ENCODE results near the gene CTPS1. TPM values are rescaled to one million over a fixed set of nuclear protein-coding genes. Genes with fewer than 3 reads are reported as not detected.
A peak's percentile ranks its signal among the peaks of the same experiment; 100 is the strongest.

CTPS1 gene
- total RNA-seq, 1 donor from 2014 or later = 31.2 TPM

DNA sequence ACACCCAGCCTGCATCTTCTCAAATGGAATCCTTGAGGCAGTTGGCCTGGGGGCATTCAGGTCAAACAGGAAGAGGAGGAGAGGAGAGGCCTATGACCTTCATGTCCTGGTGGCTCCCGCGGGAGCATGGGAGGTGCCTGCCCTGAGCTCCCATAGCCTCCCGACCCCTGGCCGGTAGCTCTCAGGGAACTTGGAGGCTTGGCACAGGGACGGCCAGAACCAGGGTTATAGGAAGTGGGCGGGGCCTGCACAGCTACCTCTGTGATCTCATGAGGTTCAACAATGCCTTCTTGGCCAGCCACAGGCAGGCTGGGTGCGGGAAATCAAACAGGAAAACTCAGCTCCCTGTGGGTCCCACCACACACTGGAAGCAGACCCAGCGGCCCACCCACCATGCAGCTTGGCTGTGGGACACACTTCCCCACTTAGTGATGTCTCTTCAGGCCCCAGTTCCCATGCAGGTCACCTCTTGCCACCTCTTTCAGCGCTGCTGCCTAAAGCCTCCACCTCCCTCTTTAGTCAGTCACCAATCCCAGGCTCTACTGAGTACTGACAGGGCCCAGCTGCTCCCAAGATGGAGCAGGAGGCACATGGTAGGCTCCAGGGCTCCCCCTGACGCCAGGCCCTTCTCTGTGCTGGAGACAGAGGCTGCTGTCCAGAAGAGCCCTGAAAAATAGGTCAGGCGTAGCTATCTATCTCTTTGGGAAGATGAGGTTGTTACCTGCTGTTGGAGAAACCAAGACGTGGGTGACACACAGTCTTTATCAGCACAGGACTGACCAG, 42.2 kb downstream of the CTPS1 start, which contains the start of gene SLFNL1:
Gene SLFNL1 (minus strand): TSS at position 200 of the 783 bp plus-strand sequence. CDS start 1,065 bp downstream, outside the sequence.
- Histone ChIP-seq H3K27me3 (no peaks in the 10 kb centered on the region), H3K4me3 (no peak within 1 kb of the TSS), H3K4me1 (no peaks in the 10 kb centered on the region), H3K36me3 (no peaks in the 10 kb centered on the region), H3K9me3 (no peaks in the 10 kb centered on the region), H3K27ac (no peak within 1 kb of the TSS)
- intact Hi-C loops (cut with DNase I) = no loop called here
- no peak for DNase-seq (ENCODE audit: extremely low spot score in 2 of 2)
- no peak for TF ChIP-seq POLR2AphosphoS5 (IDR thresholded peaks at IDR 0.05; ENCODE audit: insufficient read depth in 1 of 2, low read depth in 1 of 2)
- TF ChIP-seq, protein P1, sequence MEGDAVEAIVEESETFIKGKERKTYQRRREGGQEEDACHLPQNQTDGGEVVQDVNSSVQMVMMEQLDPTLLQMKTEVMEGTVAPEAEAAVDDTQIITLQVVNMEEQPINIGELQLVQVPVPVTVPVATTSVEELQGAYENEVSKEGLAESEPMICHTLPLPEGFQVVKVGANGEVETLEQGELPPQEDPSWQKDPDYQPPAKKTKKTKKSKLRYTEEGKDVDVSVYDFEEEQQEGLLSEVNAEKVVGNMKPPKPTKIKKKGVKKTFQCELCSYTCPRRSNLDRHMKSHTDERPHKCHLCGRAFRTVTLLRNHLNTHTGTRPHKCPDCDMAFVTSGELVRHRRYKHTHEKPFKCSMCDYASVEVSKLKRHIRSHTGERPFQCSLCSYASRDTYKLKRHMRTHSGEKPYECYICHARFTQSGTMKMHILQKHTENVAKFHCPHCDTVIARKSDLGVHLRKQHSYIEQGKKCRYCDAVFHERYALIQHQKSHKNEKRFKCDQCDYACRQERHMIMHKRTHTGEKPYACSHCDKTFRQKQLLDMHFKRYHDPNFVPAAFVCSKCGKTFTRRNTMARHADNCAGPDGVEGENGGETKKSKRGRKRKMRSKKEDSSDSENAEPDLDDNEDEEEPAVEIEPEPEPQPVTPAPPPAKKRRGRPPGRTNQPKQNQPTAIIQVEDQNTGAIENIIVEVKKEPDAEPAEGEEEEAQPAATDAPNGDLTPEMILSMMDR (IDR thresholded peaks at IDR 0.05) = no peak

DNA sequence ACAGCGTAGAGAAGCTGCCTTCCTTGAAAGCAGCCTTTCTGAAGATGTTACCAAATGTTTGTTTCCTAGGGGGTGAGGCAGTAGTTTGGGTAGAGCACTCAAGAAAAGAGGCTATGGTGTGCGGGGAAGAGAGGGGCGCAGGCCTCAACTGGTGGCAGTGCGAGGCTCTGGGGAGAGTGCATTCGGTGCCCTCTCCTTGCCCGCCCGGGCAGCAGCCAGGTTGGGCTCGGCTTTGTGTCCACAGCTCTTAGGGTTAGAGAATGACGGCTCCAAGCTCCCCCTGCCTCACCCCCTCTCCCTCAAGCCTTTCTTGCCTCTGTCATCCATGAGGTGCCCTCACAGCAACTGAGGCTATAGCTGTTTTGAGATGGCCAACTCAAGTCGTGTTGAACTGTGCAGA, 42.9 kb downstream of the CTPS1 start:
- H3K9me3 ChIP-seq = no peaks in the 10 kb centered on the region
- H3K4me3 ChIP-seq = no peak overlapping the region
- H3K36me3 ChIP-seq = no peaks in the 10 kb centered on the region
- intact Hi-C loops (cut with DNase I) = no loop called here
- H3K27me3 ChIP-seq = no peaks in the 10 kb centered on the region
- TF ChIP-seq POLR2AphosphoS5 (IDR thresholded peaks at IDR 0.05; ENCODE audit: insufficient read depth in 1 of 2, low read depth in 1 of 2) = no peak
- TF ChIP-seq POLR2A (IDR thresholded peaks at IDR 0.05) = no peak
- TF ChIP-seq, protein P1 (IDR thresholded peaks at IDR 0.05) = no peak
- DNase-seq (ENCODE audit: extremely low spot score in 2 of 2) = no peak
- H3K4me1 ChIP-seq = no peaks in the 10 kb centered on the region
- H3K27ac ChIP-seq = no peak overlapping the region

DNA sequence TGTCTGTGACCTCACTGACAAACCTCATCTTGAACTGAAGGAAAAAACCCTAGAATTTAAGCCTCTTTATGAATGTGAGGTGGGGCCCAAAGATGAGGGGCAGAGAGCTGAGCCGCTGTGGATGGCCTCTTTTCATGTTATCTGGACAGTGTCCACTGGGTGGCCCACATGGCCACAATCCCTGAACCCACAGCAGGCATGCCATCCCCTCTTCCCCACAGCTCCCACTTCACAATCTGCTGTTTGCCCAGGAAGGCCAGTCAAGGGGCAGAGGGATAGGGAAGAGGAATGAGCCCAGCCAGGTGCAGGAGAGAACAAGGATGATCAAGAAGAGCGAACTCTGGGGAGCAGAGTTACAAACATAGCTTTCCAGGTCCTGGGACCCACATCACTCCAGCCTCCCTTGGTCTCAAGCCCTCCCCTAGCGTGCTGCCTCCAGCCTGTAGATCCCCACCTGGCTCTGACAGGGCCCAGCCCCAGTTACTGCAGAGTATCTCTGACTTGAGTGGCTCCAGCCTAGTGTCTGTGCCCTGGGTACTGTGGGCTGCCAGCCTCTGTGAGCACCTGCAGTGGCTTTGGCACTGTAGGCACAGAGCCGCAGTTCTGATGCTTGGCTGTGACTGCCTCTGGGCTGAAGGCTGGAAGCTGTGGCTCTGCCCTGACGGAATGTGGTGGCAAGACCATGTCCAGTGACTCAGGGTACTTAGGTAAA, 43.9 kb downstream of the CTPS1 start:
- Histone ChIP-seq H3K9me3 (no peaks in the 10 kb centered on the region), H3K4me3 (no peak overlapping the region), H3K4me1 (no peaks in the 10 kb centered on the region), H3K27me3 (no peaks in the 10 kb centered on the region), H3K27ac (no peak overlapping the region), H3K36me3 (peaks cover 0 to 8% of the 10 kb centered on the region in 2 donors)
- intact Hi-C loops (cut with DNase I) = no loop called here
- DNase-seq (ENCODE audit: extremely low spot score in 2 of 2) = no peak
- TF ChIP-seq POLR2AphosphoS5 (IDR thresholded peaks at IDR 0.05; ENCODE audit: insufficient read depth in 1 of 2, low read depth in 1 of 2) (no peak), POLR2A (IDR thresholded peaks at IDR 0.05) (no peak)
- TF ChIP-seq, protein P1 (IDR thresholded peaks at IDR 0.05) = peak in 1 of 3 experiments; percentile 8

- no peak for DNase-seq (ENCODE audit: extremely low spot score in 2 of 2)
- no peak for TF ChIP-seq POLR2A (IDR thresholded peaks at IDR 0.05)
- TF ChIP-seq, protein P1 (IDR thresholded peaks at IDR 0.05) = no peak
- TF ChIP-seq POLR2AphosphoS5 (IDR thresholded peaks at IDR 0.05; ENCODE audit: insufficient read depth in 1 of 2, low read depth in 1 of 2) = no peak
- H3K9me3 ChIP-seq = no peaks in the 10 kb centered on the region
- intact Hi-C loops (cut with DNase I) = no loop called here
- no peak overlapping the region for H3K4me3 ChIP-seq
- no peaks in the 10 kb centered on the region for H3K27me3 ChIP-seq
- no peak overlapping the region for H3K27ac ChIP-seq
- H3K4me1 ChIP-seq = no peaks in the 10 kb centered on the region
- peaks cover 0 to 22% of the 10 kb centered on the region in 2 donors for H3K36me3 ChIP-seq
Observed at GRCh38 chr1:41024953-41025352, 45.5 kb downstream of the CTPS1 start.
